HepG2 (cell line): ENCODE measurements around the gene SNRNP200. TPM values are rescaled to one million over a fixed set of nuclear protein-coding genes. Genes with fewer than 3 reads are reported as not detected.

Experiments used
- DMAP1 ChIP-seq: IDR thresholded peaks from 2 replicates; pipeline ENCODE4 v1.6.1; 2016
- GABPB1 ChIP-seq: IDR thresholded peaks from 2 replicates; pipeline ENCODE4 v1.6.1; 2016; ENCODE audit warnings: mild to moderate bottlenecking, missing genetic modification reagents, moderate library complexity, missing compliant biosample characterization
- KDM2A ChIP-seq: sonication (generic); formaldehyde crosslinking; IDR thresholded peaks from 2 replicates; pipeline ENCODE4 v1.4.0; 2020; ENCODE audit warnings: low read depth, missing genetic modification reagents, borderline replicate concordance
- PHF20 ChIP-seq: sonication (generic); formaldehyde crosslinking; IDR thresholded peaks from 2 replicates; pipeline ENCODE4 v1.5.0; 2020; ENCODE audit warnings: mild to moderate bottlenecking, missing genetic modification reagents
- SCMH1 ChIP-seq: sonication (generic); formaldehyde crosslinking; IDR thresholded peaks from 2 replicates; pipeline ENCODE4 v1.9.0; 2021; ENCODE audit warnings: missing genetic modification reagents, mild to moderate bottlenecking, borderline replicate concordance
- ZNF282 ChIP-seq: fragments of 450-650 bp; IDR thresholded peaks from 2 replicates; pipeline ENCODE4 v1.6.1; 2018; ENCODE audit not compliant: partially characterized antibody
- polyA plus RNA-seq, 8 experiments: library from polyadenylated mRNA; depleted of rRNA in 3 of 8; stranded (reverse) in 7 of 8; unstranded in 1 of 8; fragments of >200 nt; fragmentation: Illumina TruSeq in 4 of 8; extraction: Trizol in 4 of 8; gene quantifications; 2 replicates each; pipeline versions ENCODE4 v1.2.1 to v1.2.3, GENCODE V29; 2011 to 2016; ENCODE audit warnings: low read depth in 4 of 8, missing spikeins in 1 of 8, mixed read lengths in 1 of 8; ENCODE audit not compliant: insufficient read depth in 1 of 8
- total RNA-seq, 5 experiments: library from RNA; depleted of rRNA; stranded (reverse); fragments of >200 nt; fragmentation: Illumina TruSeq; extraction: Trizol; gene quantifications; 2 replicates each; pipeline ENCODE4 v1.2.3, GENCODE V29; 2016; ENCODE audit warnings: low read depth in 1 of 5
- TF ChIP-seq, protein P1 (sequence below): sonication (generic); formaldehyde crosslinking; IDR thresholded peaks from 2 replicates; pipeline ENCODE4 v1.4.0; 2020; ENCODE audit warnings: low read depth, missing genetic modification reagents
- TF ChIP-seq, protein P2 (sequence below): sonication (generic); formaldehyde crosslinking; IDR thresholded peaks from 2 replicates; pipeline ENCODE4 v1.5.0; 2020; ENCODE audit warnings: mild to moderate bottlenecking, missing genetic modification reagents, borderline replicate concordance
- TF ChIP-seq, protein P3 (sequence below): sonication (generic); formaldehyde crosslinking; IDR thresholded peaks from 2 replicates; pipeline ENCODE4 v1.4.0; 2020; ENCODE audit warnings: missing genetic modification reagents, borderline replicate concordance

The SNRNP200 gene
- total and polyA plus RNA-seq, 2 of the 13 experiments (the other 11 are each of a cell fraction or from before 2014, with no cell fraction given) = 99.0 to 232 TPM

DNA sequence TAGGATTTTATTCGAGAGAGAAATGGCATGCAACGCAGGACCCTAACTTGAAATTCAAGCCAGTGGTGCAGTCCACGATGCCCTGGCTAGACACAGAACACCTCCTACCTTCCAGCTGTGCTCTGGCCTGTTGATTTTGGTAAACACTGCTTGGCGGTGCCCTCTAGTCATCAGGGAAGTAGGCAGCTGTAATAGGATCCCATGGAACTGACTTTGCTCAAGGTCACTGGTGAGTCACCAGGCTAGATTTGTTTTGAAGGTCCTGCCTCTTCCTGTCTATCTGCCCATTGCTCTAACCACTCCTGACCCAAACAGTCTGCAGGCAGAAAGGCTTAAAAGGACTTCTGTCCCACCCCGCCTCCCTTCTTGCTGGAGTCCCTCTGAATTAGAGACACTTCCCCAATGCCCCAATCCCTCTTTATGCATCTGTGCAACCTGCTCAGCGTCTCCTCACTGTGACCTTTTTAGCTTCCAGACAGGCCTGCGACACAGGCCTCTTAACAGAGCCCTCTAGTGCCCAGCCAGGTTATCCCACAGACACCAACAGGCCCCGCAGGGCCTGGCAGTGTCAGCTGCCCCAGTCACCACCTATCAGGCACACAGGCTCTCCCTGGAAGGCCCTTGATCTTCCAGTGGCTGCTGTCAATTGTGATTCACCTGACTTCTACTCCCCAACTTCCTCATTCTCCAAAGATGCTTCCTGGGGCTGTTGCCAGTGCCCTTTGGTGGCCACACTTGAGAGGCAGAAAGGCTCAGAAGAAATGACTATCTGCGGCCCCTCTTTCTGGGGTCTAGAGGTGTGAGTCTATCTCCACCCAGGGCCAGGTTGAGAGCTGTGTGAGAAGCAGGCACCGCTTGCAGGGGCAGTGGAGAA, 44.7 kb downstream of the SNRNP200 start (continued):
- TF ChIP-seq GABPB1 (CRISPR knock-in tag) (peak; percentile 76), KDM2A (CRISPR knock-in tag) (peak; percentile 45; the same call in 1 of the 2 replicates), PHF20 (CRISPR knock-in tag) (peak; percentile 60), DMAP1 (CRISPR knock-in tag) (peak; percentile 69), SCMH1 (CRISPR knock-in tag) (no peak), ZNF282 (no peak)
- TF ChIP-seq, protein P1, sequence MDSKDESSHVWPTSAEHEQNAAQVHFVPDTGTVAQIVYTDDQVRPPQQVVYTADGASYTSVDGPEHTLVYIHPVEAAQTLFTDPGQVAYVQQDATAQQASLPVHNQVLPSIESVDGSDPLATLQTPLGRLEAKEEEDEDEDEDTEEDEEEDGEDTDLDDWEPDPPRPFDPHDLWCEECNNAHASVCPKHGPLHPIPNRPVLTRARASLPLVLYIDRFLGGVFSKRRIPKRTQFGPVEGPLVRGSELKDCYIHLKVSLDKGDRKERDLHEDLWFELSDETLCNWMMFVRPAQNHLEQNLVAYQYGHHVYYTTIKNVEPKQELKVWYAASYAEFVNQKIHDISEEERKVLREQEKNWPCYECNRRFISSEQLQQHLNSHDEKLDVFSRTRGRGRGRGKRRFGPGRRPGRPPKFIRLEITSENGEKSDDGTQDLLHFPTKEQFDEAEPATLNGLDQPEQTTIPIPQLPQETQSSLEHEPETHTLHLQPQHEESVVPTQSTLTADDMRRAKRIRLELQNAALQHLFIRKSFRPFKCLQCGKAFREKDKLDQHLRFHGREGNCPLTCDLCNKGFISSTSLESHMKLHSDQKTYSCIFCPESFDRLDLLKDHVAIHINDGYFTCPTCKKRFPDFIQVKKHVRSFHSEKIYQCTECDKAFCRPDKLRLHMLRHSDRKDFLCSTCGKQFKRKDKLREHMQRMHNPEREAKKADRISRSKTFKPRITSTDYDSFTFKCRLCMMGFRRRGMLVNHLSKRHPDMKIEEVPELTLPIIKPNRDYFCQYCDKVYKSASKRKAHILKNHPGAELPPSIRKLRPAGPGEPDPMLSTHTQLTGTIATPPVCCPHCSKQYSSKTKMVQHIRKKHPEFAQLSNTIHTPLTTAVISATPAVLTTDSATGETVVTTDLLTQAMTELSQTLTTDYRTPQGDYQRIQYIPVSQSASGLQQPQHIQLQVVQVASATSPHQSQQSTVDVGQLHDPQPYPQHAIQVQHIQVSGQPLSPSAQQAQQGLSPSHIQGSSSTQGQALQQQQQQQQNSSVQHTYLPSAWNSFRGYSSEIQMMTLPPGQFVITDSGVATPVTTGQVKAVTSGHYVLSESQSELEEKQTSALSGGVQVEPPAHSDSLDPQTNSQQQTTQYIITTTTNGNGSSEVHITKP (CRISPR knock-in tag) = peak; percentile 94
- TF ChIP-seq, protein P2, sequence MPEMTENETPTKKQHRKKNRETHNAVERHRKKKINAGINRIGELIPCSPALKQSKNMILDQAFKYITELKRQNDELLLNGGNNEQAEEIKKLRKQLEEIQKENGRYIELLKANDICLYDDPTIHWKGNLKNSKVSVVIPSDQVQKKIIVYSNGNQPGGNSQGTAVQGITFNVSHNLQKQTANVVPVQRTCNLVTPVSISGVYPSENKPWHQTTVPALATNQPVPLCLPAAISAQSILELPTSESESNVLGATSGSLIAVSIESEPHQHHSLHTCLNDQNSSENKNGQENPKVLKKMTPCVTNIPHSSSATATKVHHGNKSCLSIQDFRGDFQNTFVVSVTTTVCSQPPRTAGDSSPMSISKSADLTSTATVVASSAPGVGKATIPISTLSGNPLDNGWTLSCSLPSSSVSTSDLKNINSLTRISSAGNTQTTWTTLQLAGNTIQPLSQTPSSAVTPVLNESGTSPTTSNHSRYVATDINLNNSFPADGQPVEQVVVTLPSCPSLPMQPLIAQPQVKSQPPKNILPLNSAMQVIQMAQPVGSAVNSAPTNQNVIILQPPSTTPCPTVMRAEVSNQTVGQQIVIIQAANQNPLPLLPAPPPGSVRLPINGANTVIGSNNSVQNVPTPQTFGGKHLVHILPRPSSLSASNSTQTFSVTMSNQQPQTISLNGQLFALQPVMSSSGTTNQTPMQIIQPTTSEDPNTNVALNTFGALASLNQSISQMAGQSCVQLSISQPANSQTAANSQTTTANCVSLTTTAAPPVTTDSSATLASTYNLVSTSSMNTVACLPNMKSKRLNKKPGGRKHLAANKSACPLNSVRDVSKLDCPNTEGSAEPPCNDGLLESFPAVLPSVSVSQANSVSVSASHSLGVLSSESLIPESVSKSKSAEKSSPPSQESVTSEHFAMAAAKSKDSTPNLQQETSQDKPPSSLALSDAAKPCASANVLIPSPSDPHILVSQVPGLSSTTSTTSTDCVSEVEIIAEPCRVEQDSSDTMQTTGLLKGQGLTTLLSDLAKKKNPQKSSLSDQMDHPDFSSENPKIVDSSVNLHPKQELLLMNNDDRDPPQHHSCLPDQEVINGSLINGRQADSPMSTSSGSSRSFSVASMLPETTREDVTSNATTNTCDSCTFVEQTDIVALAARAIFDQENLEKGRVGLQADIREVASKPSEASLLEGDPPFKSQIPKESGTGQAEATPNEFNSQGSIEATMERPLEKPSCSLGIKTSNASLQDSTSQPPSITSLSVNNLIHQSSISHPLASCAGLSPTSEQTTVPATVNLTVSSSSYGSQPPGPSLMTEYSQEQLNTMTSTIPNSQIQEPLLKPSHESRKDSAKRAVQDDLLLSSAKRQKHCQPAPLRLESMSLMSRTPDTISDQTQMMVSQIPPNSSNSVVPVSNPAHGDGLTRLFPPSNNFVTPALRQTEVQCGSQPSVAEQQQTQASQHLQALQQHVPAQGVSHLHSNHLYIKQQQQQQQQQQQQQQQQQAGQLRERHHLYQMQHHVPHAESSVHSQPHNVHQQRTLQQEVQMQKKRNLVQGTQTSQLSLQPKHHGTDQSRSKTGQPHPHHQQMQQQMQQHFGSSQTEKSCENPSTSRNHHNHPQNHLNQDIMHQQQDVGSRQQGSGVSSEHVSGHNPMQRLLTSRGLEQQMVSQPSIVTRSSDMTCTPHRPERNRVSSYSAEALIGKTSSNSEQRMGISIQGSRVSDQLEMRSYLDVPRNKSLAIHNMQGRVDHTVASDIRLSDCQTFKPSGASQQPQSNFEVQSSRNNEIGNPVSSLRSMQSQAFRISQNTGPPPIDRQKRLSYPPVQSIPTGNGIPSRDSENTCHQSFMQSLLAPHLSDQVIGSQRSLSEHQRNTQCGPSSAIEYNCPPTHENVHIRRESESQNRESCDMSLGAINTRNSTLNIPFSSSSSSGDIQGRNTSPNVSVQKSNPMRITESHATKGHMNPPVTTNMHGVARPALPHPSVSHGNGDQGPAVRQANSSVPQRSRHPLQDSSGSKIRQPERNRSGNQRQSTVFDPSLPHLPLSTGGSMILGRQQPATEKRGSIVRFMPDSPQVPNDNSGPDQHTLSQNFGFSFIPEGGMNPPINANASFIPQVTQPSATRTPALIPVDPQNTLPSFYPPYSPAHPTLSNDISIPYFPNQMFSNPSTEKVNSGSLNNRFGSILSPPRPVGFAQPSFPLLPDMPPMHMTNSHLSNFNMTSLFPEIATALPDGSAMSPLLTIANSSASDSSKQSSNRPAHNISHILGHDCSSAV (CRISPR knock-in tag) = no peak
- TF ChIP-seq, protein P3, sequence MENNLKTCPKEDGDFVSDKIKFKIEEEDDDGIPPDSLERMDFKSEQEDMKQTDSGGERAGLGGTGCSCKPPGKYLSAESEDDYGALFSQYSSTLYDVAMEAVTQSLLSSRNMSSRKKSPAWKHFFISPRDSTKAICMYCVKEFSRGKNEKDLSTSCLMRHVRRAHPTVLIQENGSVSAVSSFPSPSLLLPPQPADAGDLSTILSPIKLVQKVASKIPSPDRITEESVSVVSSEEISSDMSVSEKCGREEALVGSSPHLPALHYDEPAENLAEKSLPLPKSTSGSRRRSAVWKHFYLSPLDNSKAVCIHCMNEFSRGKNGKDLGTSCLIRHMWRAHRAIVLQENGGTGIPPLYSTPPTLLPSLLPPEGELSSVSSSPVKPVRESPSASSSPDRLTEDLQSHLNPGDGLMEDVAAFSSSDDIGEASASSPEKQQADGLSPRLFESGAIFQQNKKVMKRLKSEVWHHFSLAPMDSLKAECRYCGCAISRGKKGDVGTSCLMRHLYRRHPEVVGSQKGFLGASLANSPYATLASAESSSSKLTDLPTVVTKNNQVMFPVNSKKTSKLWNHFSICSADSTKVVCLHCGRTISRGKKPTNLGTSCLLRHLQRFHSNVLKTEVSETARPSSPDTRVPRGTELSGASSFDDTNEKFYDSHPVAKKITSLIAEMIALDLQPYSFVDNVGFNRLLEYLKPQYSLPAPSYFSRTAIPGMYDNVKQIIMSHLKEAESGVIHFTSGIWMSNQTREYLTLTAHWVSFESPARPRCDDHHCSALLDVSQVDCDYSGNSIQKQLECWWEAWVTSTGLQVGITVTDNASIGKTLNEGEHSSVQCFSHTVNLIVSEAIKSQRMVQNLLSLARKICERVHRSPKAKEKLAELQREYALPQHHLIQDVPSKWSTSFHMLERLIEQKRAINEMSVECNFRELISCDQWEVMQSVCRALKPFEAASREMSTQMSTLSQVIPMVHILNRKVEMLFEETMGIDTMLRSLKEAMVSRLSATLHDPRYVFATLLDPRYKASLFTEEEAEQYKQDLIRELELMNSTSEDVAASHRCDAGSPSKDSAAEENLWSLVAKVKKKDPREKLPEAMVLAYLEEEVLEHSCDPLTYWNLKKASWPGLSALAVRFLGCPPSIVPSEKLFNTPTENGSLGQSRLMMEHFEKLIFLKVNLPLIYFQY (CRISPR knock-in tag) = peak; percentile 87
